ENCODE data around the gene PF4V1. TPM values are rescaled to one million over a fixed set of nuclear protein-coding genes. Genes with fewer than 3 reads are reported as not detected.

The PF4V1 gene
- total RNA-seq, 4 donors from 2014 or later = not detected

GRCh38 chr4:73883306-73883705 is 30.2 kb downstream of the PF4V1 start:
- no peak for DNase-seq
- Histone ChIP-seq H3K27ac (no peak overlapping the region), H3K9me3 (no peaks in the 10 kb centered on the region), H3K4me1 (no peaks in the 10 kb centered on the region), H3K36me3 (no peaks in the 10 kb centered on the region), H3K4me3 (replicated peaks in 1 of 3) (no peak overlapping the region), H3K27me3 (peaks cover 5% of the 10 kb centered on the region)
- intact Hi-C loops (cut with DNase I) = no loop called here
- WGBS, 2 donors = 67 to 78% methylated on average over 1 of the region's 1 CpG
- TF ChIP-seq POLR2A (IDR thresholded peaks at IDR 0.05) (no peak), CTCF (IDR thresholded peaks at IDR 0.05) (no peak)

- Histone ChIP-seq H3K9me3 (no peaks in the 10 kb centered on the region), H3K4me1 (no peaks in the 10 kb centered on the region), H3K36me3 (no peaks in the 10 kb centered on the region), H3K27me3 (peaks cover 7% of the 10 kb centered on the region), H3K4me3 (replicated peaks in 1 of 3) (no peak overlapping the region), H3K27ac (no peak overlapping the region)
- intact Hi-C loops (cut with DNase I) = no loop called here
- no peak for DNase-seq
- TF ChIP-seq POLR2A (IDR thresholded peaks at IDR 0.05) (no peak), CTCF (IDR thresholded peaks at IDR 0.05) (no peak)
- 89 to 91% methylated on average over 4 of the region's 4 CpGs for whole genome bisulfite sequencing, 2 donors
Observed at GRCh38 chr4:73885574-73886267, 32.6 kb downstream of the PF4V1 start.

DNA sequence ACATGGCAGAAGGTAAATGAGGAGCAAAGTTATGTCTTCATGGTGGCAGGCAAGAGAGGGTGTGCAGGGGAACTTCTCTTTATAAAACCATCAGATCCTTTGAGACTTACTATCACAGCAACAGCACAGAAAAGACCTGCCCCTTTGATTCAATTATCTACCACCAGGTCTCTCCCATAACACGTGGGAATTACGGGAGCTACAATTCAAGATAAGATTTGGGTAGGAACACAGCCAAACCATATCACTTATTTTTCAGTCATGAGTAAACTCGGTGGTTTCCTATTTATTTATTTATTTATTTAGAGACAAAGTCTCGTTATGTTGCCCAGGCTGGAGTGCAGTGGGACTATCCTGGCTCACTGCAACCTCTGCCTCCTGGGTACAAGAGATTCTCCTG is 38.2 kb downstream of the PF4V1 start:
- H3K27ac ChIP-seq = no peak overlapping the region
- no peak for DNase-seq
- TF ChIP-seq CTCF (IDR thresholded peaks at IDR 0.05) = no peak
- TF ChIP-seq POLR2A (IDR thresholded peaks at IDR 0.05) = no peak
- no peaks in the 10 kb centered on the region for H3K4me1 ChIP-seq
- 73 to 89% methylated on average over 4 of the region's 4 CpGs for WGBS, 2 donors
- no peaks in the 10 kb centered on the region for H3K36me3 ChIP-seq
- H3K9me3 ChIP-seq = no peaks in the 10 kb centered on the region
- intact Hi-C loops (cut with DNase I) = no loop called here
- H3K4me3 ChIP-seq (replicated peaks in 1 of 3) = no peak overlapping the region
- peaks cover 7% of the 10 kb centered on the region for H3K27me3 ChIP-seq

DNA sequence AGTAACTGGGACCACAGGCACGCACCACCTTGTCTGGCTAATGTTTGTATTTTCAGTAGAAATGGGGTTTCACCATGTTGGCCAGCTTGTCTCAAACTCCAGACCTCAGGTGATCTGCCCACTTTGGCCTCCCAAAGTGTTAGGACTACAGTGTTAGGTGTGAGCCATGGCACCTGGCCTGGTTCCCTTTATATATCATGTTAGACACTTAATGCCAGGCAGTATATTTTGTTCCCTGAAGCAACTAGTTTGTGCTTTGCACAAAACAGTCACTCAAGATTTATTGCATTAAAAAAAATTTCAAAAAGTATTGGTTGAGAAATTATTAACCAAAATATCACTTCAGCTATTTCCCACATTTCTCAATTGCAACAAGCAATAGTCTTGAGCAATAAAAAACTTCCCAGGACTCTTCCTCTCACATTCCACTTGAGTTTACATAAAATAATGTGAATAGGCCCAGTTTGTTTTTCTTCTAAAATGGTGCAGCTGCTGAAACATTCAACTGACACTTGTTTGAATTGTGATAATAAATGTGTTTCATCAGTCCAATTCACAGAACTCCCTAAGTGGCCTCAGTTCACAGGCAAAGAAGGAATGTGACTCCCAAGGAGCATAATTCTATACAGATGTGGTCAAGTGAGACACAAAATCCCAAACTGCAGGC is 38.8 kb downstream of the PF4V1 start:
- 93% methylated on average over 1 of the region's 1 CpG for WGBS, 2 donors
- intact Hi-C loops (cut with DNase I) = no loop called here
- Histone ChIP-seq H3K27ac (no peak overlapping the region), H3K4me3 (replicated peaks in 1 of 3) (no peak overlapping the region), H3K9me3 (no peaks in the 10 kb centered on the region), H3K36me3 (no peaks in the 10 kb centered on the region), H3K27me3 (peaks cover 7% of the 10 kb centered on the region), H3K4me1 (no peaks in the 10 kb centered on the region)
- TF ChIP-seq CTCF (IDR thresholded peaks at IDR 0.05) (no peak), POLR2A (IDR thresholded peaks at IDR 0.05) (no peak)
- no peak for DNase-seq

DNA sequence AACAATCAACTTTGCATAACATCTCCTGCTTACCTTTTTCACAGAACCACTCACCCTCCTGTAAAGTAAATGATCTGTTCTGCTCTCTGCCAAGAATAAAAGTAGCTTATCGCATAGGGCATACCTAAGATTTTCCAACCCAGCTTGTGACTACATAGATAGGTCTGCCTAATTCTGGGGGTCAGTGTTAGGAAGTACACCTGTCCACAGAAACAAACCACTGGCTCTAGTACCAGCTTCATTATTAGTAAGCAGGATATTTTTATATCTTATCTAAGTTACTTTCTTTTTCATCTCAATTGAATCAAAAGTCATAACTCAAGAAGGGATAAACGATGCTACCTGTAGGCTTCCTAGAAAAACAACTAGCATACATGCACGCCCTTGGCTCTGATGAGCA is 39.9 kb downstream of the PF4V1 start:
- intact Hi-C loops (cut with DNase I) = no loop called here
- WGBS, 2 donors = 92% methylated on average over 3 of the region's 3 CpGs

More for the DNA sequence above, 39.9 kb downstream of the PF4V1 start:
- peaks cover 6% of the 10 kb centered on the region for H3K27me3 ChIP-seq
- no peaks in the 10 kb centered on the region for H3K9me3 ChIP-seq
- no peak for DNase-seq
- no peak overlapping the region for H3K27ac ChIP-seq
- TF ChIP-seq CTCF (IDR thresholded peaks at IDR 0.05) (no peak), POLR2A (IDR thresholded peaks at IDR 0.05) (no peak)
- H3K36me3 ChIP-seq = no peaks in the 10 kb centered on the region
- no peak overlapping the region for H3K4me3 ChIP-seq (replicated peaks in 1 of 3)
- H3K4me1 ChIP-seq = no peaks in the 10 kb centered on the region

Data from thyroid gland (tissue), 4 donors.